ENCODE data around the gene PSMG4. TPM values are rescaled to one million over a fixed set of nuclear protein-coding genes. Genes with fewer than 3 reads are reported as not detected.
A peak's percentile ranks its signal among the peaks of the same experiment; 100 is the strongest.

Gene PSMG4
- total and polyA plus RNA-seq, 9 of the 15 experiments (the other 6 are each of a cell fraction or from before 2014, with no cell fraction given): 12.9 to 185 (median 52.0) TPM

DNA sequence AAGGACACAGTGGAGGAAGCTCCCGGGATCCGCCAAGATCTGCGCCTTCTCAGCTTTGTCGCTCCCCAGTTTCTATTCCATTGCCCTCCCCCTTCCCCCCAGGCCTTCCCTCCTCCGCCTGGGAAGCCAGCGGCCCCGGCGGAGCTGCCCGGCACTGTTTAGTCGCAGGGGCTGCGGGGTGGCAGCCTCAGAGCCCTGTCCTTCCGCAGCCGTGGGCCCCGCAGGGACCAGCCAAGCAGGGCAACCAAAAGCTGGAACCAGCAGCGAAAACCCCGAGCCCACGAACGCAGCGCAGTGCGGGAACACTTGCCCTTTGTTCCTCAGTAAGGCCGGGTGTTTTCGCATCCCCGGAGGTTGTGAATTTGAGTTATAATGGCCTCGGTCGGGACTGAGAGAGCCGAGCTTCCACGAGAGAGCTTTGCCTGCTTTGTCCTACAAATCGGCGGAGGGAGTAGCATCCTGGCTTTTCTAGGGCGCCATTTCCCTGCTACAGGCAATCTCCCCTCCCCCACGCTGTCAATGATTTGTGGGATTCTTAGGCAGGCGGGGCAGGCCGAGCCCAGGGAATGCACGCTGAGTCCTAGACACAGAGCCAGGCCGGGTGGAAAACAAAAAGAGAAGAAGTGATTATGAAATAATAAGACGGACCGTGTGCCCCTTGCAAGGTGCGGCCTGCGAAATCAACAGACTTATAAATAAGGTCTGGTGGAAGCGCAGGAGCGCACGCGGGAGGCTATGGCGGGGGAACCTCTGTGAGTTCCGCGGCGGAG, 27.3 kb upstream of the PSMG4 start (continued):
- TF ChIP-seq, protein P1, sequence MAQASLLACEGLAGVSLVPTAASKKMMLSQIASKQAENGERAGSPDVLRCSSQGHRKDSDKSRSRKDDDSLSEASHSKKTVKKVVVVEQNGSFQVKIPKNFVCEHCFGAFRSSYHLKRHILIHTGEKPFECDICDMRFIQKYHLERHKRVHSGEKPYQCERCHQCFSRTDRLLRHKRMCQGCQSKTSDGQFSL (CRISPR knock-in tag; IDR thresholded peaks at IDR 0.05): no peak
- TF ChIP-seq, protein P1 (tag; IDR thresholded peaks at IDR 0.05): no peak
- TF ChIP-seq FOXJ3 (CRISPR knock-in tag; IDR thresholded peaks at IDR 0.05): no peak
- TF ChIP-seq, protein P2, sequence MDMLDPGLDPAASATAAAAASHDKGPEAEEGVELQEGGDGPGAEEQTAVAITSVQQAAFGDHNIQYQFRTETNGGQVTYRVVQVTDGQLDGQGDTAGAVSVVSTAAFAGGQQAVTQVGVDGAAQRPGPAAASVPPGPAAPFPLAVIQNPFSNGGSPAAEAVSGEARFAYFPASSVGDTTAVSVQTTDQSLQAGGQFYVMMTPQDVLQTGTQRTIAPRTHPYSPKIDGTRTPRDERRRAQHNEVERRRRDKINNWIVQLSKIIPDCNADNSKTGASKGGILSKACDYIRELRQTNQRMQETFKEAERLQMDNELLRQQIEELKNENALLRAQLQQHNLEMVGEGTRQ (CRISPR knock-in tag; IDR thresholded peaks at IDR 0.05): no peak
- TF ChIP-seq RBM34 (IDR thresholded peaks at IDR 0.05; ENCODE audit: borderline replicate concordance, insufficient read depth, low read length): no peak
- TF ChIP-seq, protein P3, sequence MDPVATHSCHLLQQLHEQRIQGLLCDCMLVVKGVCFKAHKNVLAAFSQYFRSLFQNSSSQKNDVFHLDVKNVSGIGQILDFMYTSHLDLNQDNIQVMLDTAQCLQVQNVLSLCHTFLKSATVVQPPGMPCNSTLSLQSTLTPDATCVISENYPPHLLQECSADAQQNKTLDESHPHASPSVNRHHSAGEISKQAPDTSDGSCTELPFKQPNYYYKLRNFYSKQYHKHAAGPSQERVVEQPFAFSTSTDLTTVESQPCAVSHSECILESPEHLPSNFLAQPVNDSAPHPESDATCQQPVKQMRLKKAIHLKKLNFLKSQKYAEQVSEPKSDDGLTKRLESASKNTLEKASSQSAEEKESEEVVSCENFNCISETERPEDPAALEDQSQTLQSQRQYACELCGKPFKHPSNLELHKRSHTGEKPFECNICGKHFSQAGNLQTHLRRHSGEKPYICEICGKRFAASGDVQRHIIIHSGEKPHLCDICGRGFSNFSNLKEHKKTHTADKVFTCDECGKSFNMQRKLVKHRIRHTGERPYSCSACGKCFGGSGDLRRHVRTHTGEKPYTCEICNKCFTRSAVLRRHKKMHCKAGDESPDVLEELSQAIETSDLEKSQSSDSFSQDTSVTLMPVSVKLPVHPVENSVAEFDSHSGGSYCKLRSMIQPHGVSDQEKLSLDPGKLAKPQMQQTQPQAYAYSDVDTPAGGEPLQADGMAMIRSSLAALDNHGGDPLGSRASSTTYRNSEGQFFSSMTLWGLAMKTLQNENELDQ (CRISPR knock-in tag; IDR thresholded peaks at IDR 0.05; ENCODE audit: borderline replicate concordance): no peak
- TF ChIP-seq, protein P4, sequence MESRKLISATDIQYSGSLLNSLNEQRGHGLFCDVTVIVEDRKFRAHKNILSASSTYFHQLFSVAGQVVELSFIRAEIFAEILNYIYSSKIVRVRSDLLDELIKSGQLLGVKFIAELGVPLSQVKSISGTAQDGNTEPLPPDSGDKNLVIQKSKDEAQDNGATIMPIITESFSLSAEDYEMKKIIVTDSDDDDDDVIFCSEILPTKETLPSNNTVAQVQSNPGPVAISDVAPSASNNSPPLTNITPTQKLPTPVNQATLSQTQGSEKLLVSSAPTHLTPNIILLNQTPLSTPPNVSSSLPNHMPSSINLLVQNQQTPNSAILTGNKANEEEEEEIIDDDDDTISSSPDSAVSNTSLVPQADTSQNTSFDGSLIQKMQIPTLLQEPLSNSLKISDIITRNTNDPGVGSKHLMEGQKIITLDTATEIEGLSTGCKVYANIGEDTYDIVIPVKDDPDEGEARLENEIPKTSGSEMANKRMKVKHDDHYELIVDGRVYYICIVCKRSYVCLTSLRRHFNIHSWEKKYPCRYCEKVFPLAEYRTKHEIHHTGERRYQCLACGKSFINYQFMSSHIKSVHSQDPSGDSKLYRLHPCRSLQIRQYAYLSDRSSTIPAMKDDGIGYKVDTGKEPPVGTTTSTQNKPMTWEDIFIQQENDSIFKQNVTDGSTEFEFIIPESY (CRISPR knock-in tag; IDR thresholded peaks at IDR 0.05): peak; percentile 33
- no peak for TF ChIP-seq FOXM1 (IDR thresholded peaks at IDR 0.05; ENCODE audit: low read depth)
- no peak for TF ChIP-seq FOXM1 (CRISPR knock-in tag; IDR thresholded peaks at IDR 0.05; ENCODE audit: low read depth)
- TF ChIP-seq, protein P5, sequence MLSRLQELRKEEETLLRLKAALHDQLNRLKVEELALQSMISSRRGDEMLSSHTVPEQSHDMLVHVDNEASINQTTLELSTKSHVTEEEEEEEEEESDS (CRISPR knock-in tag; IDR thresholded peaks at IDR 0.05): no peak
- TF ChIP-seq, protein P6, sequence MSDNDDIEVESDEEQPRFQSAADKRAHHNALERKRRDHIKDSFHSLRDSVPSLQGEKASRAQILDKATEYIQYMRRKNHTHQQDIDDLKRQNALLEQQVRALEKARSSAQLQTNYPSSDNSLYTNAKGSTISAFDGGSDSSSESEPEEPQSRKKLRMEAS (CRISPR knock-in tag; IDR thresholded peaks at IDR 0.05): no peak
- no peak for TF ChIP-seq ETV5 (CRISPR knock-in tag; IDR thresholded peaks at IDR 0.05; ENCODE audit: low read depth)
- no peak for TF ChIP-seq STAT5A (IDR thresholded peaks at IDR 0.05; ENCODE audit: borderline replicate concordance, low read length)
- no peak for TF ChIP-seq PHTF2 (CRISPR knock-in tag; IDR thresholded peaks at IDR 0.05)
- TF ChIP-seq NBN (IDR thresholded peaks at IDR 0.05; ENCODE audit: low read depth): no peak
- no peak for TF ChIP-seq PRPF4 (IDR thresholded peaks at IDR 0.05; ENCODE audit: insufficient read depth, low read depth, low read length, poor library complexity, severe bottlenecking)
- no peak for TF ChIP-seq CBFA2T2 (conservative IDR thresholded peaks at IDR 0.05)
- no peak for TF ChIP-seq ZNF444 (CRISPR knock-in tag; IDR thresholded peaks at IDR 0.05)
- TF ChIP-seq JUNB (CRISPR knock-in tag; conservative IDR thresholded peaks at IDR 0.05): no peak
